ENCODE results near the gene CREB3L1. TPM values are rescaled to one million over a fixed set of nuclear protein-coding genes. Genes with fewer than 3 reads are reported as not detected.
A peak's percentile ranks its signal among the peaks of the same experiment; 100 is the strongest.

Gene CREB3L1, protein sequence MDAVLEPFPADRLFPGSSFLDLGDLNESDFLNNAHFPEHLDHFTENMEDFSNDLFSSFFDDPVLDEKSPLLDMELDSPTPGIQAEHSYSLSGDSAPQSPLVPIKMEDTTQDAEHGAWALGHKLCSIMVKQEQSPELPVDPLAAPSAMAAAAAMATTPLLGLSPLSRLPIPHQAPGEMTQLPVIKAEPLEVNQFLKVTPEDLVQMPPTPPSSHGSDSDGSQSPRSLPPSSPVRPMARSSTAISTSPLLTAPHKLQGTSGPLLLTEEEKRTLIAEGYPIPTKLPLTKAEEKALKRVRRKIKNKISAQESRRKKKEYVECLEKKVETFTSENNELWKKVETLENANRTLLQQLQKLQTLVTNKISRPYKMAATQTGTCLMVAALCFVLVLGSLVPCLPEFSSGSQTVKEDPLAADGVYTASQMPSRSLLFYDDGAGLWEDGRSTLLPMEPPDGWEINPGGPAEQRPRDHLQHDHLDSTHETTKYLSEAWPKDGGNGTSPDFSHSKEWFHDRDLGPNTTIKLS
- 100 to 1,000 TPM in 1 of 6 donors, 10 to 100 TPM in 5; 26.3 to 129 (median 47.9) TPM for total RNA-seq
- polyA plus RNA-seq: 10 to 100 TPM; 40.1 to 59.1 TPM

DNA sequence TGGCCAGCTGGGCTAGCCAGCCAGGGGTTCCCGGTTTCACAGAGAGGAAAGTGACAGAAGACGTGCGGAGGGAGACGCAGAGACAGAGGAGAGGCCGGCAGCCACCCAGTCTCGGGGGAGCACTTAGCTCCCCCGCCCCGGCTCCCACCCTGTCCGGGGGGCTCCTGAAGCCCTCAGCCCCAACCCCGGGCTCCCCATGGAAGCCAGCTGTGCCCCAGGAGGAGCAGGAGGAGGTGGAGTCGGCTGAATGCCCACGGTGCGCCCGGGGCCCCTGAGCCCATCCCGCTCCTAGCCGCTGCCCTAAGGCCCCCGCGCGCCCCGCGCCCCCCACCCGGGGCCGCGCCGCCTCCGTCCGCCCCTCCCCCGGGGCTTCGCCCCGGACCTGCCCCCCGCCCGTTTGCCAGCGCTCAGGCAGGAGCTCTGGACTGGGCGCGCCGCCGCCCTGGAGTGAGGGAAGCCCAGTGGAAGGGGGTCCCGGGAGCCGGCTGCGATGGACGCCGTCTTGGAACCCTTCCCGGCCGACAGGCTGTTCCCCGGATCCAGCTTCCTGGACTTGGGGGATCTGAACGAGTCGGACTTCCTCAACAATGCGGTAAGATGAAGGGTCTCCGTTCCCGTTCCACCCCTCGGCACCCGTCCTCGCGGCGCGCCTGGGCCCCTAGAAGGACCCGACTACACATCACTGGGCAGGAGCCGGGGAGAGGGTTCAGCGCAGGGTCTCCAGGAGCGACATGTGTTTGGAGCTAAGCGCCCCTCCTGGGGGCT, at the start of gene CREB3L1:
Gene CREB3L1, plus strand, starts transcription at position 41 of the 765 bp plus-strand sequence. Its CDS starts 450 bp downstream, at position 491.
- intact Hi-C loops (cut with DNase I): no loop called here
- Histone ChIP-seq H3K4me1 (peaks cover 42 to 53% (median 42%) of the 10 kb centered on the region in 3 donors), H3K27ac (peak within 1 kb of the TSS; percentile 69 to 95 (median 88)), H3K4me3 (peak within 1 kb of the TSS; percentile 78 to 99 (median 93)), H3K9me3 (no peaks in the 10 kb centered on the region), H3K36me3 (no peaks in the 10 kb centered on the region), H3K27me3 (no peaks in the 10 kb centered on the region)
- peak in 3 of 4 donors; percentile 1 to 3 (median 1) for ATAC-seq
- FAIRE-seq: no peak
- WGBS, 2 donors: 0 to 1% methylated on average over 31 to 61 of the region's 61 CpGs
- TF ChIP-seq CTCF (IDR thresholded peaks at IDR 0.05): no peak
- peak in 5 of 6 donors; percentile 58 to 89 (median 86) for DNase-seq

DNA sequence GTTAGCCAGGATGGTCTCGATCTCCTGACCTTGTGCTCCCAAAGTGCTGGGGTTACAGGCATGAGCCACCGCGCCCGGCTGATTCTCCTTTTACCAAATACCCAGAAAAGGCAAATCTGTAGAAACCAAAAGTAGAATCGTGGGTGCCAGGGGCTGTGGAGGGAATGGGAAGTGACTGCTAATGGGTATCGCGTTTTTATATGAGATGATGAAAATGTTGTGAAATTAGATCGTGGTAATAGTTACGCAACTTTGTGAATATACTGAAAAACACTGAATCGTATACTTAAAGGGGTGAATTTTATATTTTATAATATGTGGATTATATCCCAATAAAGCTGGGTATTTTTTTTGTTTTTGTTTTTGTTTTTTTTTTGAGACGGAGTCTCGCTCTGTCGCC, 48.2 kb upstream of the CREB3L1 start:
- WGBS, 2 donors: 83 to 85% methylated on average over 13 of the region's 13 CpGs
- intact Hi-C loops (cut with DNase I): no loop called here
- no peak for TF ChIP-seq CTCF (IDR thresholded peaks at IDR 0.05)

GRCh38 chr11:46234311-46234710, 43.2 kb upstream of the CREB3L1 start:
- no peak for TF ChIP-seq CTCF (IDR thresholded peaks at IDR 0.05)
- no peaks in the 10 kb centered on the region for H3K36me3 ChIP-seq
- FAIRE-seq (no peak), DNase-seq (no peak), ATAC-seq (no peak)
- no peaks in the 10 kb centered on the region for H3K27me3 ChIP-seq
- peaks cover 0 to 4% (median 3%) of the 10 kb centered on the region in 3 donors for H3K4me1 ChIP-seq
- 66 to 68% methylated on average over 12 of the region's 12 CpGs for WGBS, 2 donors
- H3K9me3 ChIP-seq: no peaks in the 10 kb centered on the region
- intact Hi-C loops (cut with DNase I): no loop called here
- H3K27ac ChIP-seq: no peak overlapping the region
- H3K4me3 ChIP-seq: no peak overlapping the region

More for the DNA sequence above, 48.2 kb upstream of the CREB3L1 start:
- DNase-seq (no peak), FAIRE-seq (no peak), ATAC-seq (no peak)
- Histone ChIP-seq H3K9me3 (no peaks in the 10 kb centered on the region), H3K27ac (no peak overlapping the region), H3K27me3 (no peaks in the 10 kb centered on the region), H3K4me1 (no peaks in the 10 kb centered on the region), H3K36me3 (no peaks in the 10 kb centered on the region), H3K4me3 (no peak overlapping the region)

GRCh38 chr11:46235777-46236688, 41.4 kb upstream of the CREB3L1 start:
- Histone ChIP-seq H3K27me3 (no peaks in the 10 kb centered on the region), H3K4me1 (peaks cover 0 to 4% (median 3%) of the 10 kb centered on the region in 3 donors), H3K4me3 (no peak overlapping the region), H3K36me3 (no peaks in the 10 kb centered on the region), H3K27ac (no peak overlapping the region), H3K9me3 (no peaks in the 10 kb centered on the region)
- ATAC-seq (no peak), DNase-seq (no peak), FAIRE-seq (no peak)
- intact Hi-C loops (cut with DNase I): loop anchor here in 1 of 3 donors (5.0 kb wide), 1 partner anchor 61 kb away; no protein-coding TSS in a partner anchor
- no peak for TF ChIP-seq CTCF (IDR thresholded peaks at IDR 0.05)
- WGBS, 2 donors: 49 to 65% methylated on average over 1 of the region's 1 CpG
